ENCODE data around the gene IPP. TPM values are rescaled to one million over a fixed set of nuclear protein-coding genes. Genes with fewer than 3 reads are reported as not detected.

Gene IPP
- total RNA-seq, 1 experiment from 2014 or later, result 25.4 TPM

DNA sequence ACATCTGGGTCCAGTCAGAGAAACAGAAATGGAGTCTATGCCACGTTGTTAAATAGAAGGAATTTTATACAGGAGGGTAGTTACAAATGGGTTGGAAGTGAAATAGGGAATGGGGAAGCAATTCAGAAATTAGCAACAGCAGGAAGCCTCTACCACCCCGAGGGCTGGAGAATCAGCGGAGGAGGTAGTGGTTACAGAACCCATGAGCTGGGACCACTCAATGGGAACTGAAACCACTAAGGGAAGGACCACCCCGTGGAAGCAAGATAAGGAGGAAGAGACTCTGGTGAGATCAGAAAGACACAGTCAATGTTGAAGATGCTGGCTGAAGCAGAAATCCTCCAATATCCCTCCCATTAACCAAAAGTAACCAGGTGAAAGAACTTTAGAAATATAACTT, 37.5 kb upstream of the IPP start:
- H3K9me2 ChIP-seq (ENCODE audit: insufficient read depth), result no peaks in the 10 kb centered on the region
- no peak overlapping the region for H2AFZ ChIP-seq
- H4K20me1 ChIP-seq (ENCODE audit: insufficient read depth), result no peaks in the 10 kb centered on the region
- TF ChIP-seq, protein P1, sequence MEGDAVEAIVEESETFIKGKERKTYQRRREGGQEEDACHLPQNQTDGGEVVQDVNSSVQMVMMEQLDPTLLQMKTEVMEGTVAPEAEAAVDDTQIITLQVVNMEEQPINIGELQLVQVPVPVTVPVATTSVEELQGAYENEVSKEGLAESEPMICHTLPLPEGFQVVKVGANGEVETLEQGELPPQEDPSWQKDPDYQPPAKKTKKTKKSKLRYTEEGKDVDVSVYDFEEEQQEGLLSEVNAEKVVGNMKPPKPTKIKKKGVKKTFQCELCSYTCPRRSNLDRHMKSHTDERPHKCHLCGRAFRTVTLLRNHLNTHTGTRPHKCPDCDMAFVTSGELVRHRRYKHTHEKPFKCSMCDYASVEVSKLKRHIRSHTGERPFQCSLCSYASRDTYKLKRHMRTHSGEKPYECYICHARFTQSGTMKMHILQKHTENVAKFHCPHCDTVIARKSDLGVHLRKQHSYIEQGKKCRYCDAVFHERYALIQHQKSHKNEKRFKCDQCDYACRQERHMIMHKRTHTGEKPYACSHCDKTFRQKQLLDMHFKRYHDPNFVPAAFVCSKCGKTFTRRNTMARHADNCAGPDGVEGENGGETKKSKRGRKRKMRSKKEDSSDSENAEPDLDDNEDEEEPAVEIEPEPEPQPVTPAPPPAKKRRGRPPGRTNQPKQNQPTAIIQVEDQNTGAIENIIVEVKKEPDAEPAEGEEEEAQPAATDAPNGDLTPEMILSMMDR (conservative IDR thresholded peaks at IDR 0.05), result no peak
- no peak for TF ChIP-seq EZH2 (IDR thresholded peaks at IDR 0.05; ENCODE audit: low read depth)
- H3K36me3 ChIP-seq (ENCODE audit: low read depth), result no peaks in the 10 kb centered on the region
- ChIA-PET POLR2A (ENCODE audit: unreplicated experiment) (no interaction called here), CTCF (no interaction called here)
- no TSS peak for BruUV-seq (replicated peaks)
- no peaks in the 10 kb centered on the region for H3K9me3 ChIP-seq (ENCODE audit: insufficient read depth, low read depth)
- no peak overlapping the region for H3K4me2 ChIP-seq
- H3K79me2 ChIP-seq (ENCODE audit: low read depth), result no peaks in the 10 kb centered on the region
- no peak overlapping the region for H3K27ac ChIP-seq
- no peak for DNase-seq
- intact Hi-C loops (cut with micrococcal nuclease; ENCODE audit: unreplicated experiment), result no loop called here
- H3K27me3 ChIP-seq (ENCODE audit: insufficient read depth, low read depth), result no peaks in the 10 kb centered on the region
- no peak overlapping the region for H3K4me3 ChIP-seq
- no peaks in the 10 kb centered on the region for H3K4me1 ChIP-seq (replicated peaks; ENCODE audit: insufficient read depth)
- no peaks in the 10 kb centered on the region for H3F3A ChIP-seq (ENCODE audit: insufficient read depth, low read depth)

DNA sequence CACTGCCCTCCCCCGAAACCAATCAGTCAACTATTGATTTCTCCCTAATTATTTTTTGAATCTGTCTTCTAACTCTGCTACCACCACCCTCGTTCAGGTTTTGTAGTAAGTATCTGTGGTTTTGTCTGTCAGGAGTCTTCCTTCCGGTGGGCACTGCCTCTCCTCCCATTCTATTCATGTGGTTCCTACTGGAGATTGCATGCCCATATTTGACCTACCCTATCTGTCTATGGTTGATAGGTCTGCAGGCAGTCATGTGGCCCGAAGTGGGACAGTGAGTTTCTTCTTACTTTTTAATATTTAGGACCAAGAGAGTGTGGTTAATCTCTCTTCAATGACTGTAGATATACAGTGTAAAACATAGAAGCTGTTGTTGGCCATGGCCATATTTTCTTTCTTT, 35.1 kb upstream of the IPP start:
- no peaks in the 10 kb centered on the region for H3K36me3 ChIP-seq (ENCODE audit: low read depth)
- intact Hi-C loops (cut with micrococcal nuclease; ENCODE audit: unreplicated experiment), result no loop called here
- no peak overlapping the region for H3K27ac ChIP-seq
- H3K9me2 ChIP-seq (ENCODE audit: insufficient read depth), result no peaks in the 10 kb centered on the region
- DNase-seq, result no peak
- CTCF ChIA-PET, result no interaction called here
- no peak overlapping the region for H2AFZ ChIP-seq
- no peaks in the 10 kb centered on the region for H3K79me2 ChIP-seq (ENCODE audit: low read depth)
- no peaks in the 10 kb centered on the region for H3F3A ChIP-seq (ENCODE audit: insufficient read depth, low read depth)
- no TSS peak for BruUV-seq (replicated peaks)
- no peaks in the 10 kb centered on the region for H3K27me3 ChIP-seq (ENCODE audit: insufficient read depth, low read depth)
- no peak for TF ChIP-seq EZH2 (IDR thresholded peaks at IDR 0.05; ENCODE audit: low read depth)
- no peaks in the 10 kb centered on the region for H3K9me3 ChIP-seq (ENCODE audit: insufficient read depth, low read depth)
- H3K4me1 ChIP-seq (replicated peaks; ENCODE audit: insufficient read depth), result no peaks in the 10 kb centered on the region
- no peak overlapping the region for H3K4me2 ChIP-seq
- POLR2A ChIA-PET (ENCODE audit: unreplicated experiment), result no interaction called here
- no peaks in the 10 kb centered on the region for H4K20me1 ChIP-seq (ENCODE audit: insufficient read depth)
- no peak overlapping the region for H3K4me3 ChIP-seq

DNA sequence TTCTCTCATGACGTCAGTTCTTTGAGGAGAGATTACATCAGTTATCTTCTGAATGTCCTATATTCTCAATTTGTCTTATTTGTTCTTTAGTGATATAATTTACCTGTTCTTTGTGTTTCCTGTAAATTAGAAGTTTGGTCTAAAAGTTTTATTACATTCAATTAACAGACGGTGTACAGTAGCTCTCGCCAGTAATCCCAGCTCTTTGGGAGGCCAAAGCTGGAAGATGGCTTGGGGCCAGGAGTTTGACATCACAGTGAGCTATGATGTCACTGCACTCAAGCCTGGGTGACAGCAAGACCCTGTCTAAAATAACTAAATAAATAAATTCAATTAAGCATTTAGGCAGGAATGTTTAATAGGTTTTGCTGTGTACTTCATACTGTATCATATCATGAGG, 25.3 kb upstream of the IPP start:
- H3K27me3 ChIP-seq (ENCODE audit: insufficient read depth, low read depth), result no peaks in the 10 kb centered on the region
- H3K9me2 ChIP-seq (ENCODE audit: insufficient read depth), result 0 out of 2 replicates have a peak, but pooled peaks cover 3% of the 10 kb centered on the region
- ChIA-PET POLR2A (ENCODE audit: unreplicated experiment) (no interaction called here), CTCF (no interaction called here)
- H3K4me2 ChIP-seq, result no peak overlapping the region
- intact Hi-C loops (cut with micrococcal nuclease; ENCODE audit: unreplicated experiment), result no loop called here
- H3K27ac ChIP-seq, result no peak overlapping the region
- DNase-seq, result no peak
- no peaks in the 10 kb centered on the region for H3K4me1 ChIP-seq (replicated peaks; ENCODE audit: insufficient read depth)
- no peaks in the 10 kb centered on the region for H3K36me3 ChIP-seq (ENCODE audit: low read depth)
- no peak overlapping the region for H2AFZ ChIP-seq
- peaks cover 3% of the 10 kb centered on the region; the same call in 1 of the 2 replicates for H3F3A ChIP-seq (ENCODE audit: insufficient read depth, low read depth)
- H4K20me1 ChIP-seq (ENCODE audit: insufficient read depth), result no peaks in the 10 kb centered on the region
- TF ChIP-seq, protein P1 (conservative IDR thresholded peaks at IDR 0.05), result no peak
- TF ChIP-seq EZH2 (IDR thresholded peaks at IDR 0.05; ENCODE audit: low read depth), result no peak
- no peaks in the 10 kb centered on the region for H3K79me2 ChIP-seq (ENCODE audit: low read depth)
- no peak overlapping the region for H3K4me3 ChIP-seq
- BruUV-seq (replicated peaks), result no TSS peak
- no peaks in the 10 kb centered on the region for H3K9me3 ChIP-seq (ENCODE audit: insufficient read depth, low read depth)

DNA sequence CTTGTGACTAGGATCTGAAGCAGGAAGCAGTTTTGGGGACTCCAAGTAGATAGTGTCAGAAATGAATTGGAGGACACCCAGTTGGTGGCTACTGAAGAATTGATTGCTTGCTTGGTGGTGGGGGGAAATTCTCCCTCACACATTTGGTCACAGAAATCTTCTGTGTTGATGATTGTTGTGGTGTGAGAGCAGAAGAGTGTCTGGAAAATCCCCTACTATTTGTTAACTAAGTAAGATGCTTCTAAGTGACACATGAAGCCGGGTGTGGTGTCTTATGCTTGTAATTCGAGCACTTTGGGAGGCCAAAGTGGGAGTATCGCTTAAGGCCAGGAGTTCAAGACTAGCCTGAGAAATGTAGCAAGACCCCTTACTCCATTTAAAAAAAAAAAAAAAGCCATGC, 22.5 kb upstream of the IPP start:
- 0 out of 2 replicates have a peak overlapping the region, but pooled peaks have one; percentile 39 for H2AFZ ChIP-seq
- CTCF ChIA-PET, result interaction anchor here (0.7 kb wide), 1 partner anchor 311 kb away, joined by 3 read pairs; no protein-coding TSS in a partner anchor
- POLR2A ChIA-PET (ENCODE audit: unreplicated experiment), result no interaction called here
- peaks cover 3% of the 10 kb centered on the region; the same call in 1 of the 2 replicates for H3F3A ChIP-seq (ENCODE audit: insufficient read depth, low read depth)
- H3K4me1 ChIP-seq (replicated peaks; ENCODE audit: insufficient read depth), result no peaks in the 10 kb centered on the region
- no peaks in the 10 kb centered on the region for H3K9me3 ChIP-seq (ENCODE audit: insufficient read depth, low read depth)
- no peak overlapping the region for H3K4me2 ChIP-seq
- no peak for DNase-seq
- H4K20me1 ChIP-seq (ENCODE audit: insufficient read depth), result no peaks in the 10 kb centered on the region
- H3K4me3 ChIP-seq, result no peak overlapping the region
- TF ChIP-seq EZH2 (IDR thresholded peaks at IDR 0.05; ENCODE audit: low read depth), result no peak
- TF ChIP-seq, protein P1 (conservative IDR thresholded peaks at IDR 0.05), result no peak
- H3K27me3 ChIP-seq (ENCODE audit: insufficient read depth, low read depth), result no peaks in the 10 kb centered on the region
- no peaks in the 10 kb centered on the region for H3K36me3 ChIP-seq (ENCODE audit: low read depth)
- BruUV-seq (replicated peaks), result no TSS peak
- H3K27ac ChIP-seq, result no peak overlapping the region
- H3K9me2 ChIP-seq (ENCODE audit: insufficient read depth), result 0 out of 2 replicates have a peak, but pooled peaks cover 3% of the 10 kb centered on the region
- intact Hi-C loops (cut with micrococcal nuclease; ENCODE audit: unreplicated experiment), result no loop called here
- no peaks in the 10 kb centered on the region for H3K79me2 ChIP-seq (ENCODE audit: low read depth)

All from PC-9 (cell line).